ENCODE data around the gene SLC17A7. TPM values are rescaled to one million over a fixed set of nuclear protein-coding genes. Genes with fewer than 3 reads are reported as not detected.

The SLC17A7 gene
- total and polyA plus RNA-seq, 9 of the 15 experiments (the other 6 are each of a cell fraction or from before 2014, with no cell fraction given), result 1.1 to 15.7 (median 2.4) TPM

DNA sequence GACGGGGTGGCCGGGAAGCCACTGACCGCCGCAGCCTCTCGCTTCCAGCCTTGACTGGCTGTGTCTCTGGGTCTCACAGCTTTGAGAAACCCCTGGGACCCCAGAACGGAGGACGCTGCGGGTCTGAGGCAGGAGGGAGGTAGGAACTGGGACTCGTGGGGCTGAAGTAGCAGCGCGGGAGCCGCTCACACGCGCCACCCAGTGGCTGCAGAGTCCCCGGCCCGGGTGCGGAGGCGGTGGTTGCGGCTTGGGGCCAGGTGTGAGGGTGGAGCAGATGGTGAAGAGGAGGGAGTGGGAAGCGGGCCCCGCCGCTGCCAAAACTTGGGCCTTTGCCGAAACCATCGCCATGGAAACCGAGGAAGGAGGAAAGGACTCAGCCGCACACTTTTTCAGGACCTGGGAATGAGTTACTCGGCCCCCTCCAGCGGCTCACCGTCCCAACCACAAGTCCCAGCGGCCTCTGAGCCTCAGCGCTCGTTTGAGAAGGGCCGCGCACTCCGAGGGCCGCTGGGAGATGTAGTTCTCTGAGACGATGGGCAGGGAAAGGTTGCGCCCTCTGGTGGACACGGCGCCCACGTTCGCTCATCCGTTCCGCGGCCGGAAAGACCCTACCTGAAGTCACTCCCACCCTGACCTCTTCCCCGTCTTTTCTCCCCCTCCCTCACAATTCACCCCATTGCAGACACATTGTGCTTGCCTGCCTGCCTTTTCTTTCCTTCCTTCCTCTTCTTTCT lies 2.2 kb upstream of the SLC17A7 start (continued):
- TF ChIP-seq, protein P1, sequence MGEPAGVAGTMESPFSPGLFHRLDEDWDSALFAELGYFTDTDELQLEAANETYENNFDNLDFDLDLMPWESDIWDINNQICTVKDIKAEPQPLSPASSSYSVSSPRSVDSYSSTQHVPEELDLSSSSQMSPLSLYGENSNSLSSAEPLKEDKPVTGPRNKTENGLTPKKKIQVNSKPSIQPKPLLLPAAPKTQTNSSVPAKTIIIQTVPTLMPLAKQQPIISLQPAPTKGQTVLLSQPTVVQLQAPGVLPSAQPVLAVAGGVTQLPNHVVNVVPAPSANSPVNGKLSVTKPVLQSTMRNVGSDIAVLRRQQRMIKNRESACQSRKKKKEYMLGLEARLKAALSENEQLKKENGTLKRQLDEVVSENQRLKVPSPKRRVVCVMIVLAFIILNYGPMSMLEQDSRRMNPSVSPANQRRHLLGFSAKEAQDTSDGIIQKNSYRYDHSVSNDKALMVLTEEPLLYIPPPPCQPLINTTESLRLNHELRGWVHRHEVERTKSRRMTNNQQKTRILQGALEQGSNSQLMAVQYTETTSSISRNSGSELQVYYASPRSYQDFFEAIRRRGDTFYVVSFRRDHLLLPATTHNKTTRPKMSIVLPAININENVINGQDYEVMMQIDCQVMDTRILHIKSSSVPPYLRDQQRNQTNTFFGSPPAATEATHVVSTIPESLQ (CRISPR knock-in tag; IDR thresholded peaks at IDR 0.05), result peak; percentile 44; the same call in 1 of the 2 replicates
- peak; percentile 60; the same call in 1 of the 2 replicates for TF ChIP-seq DMBX1 (CRISPR knock-in tag; IDR thresholded peaks at IDR 0.05; ENCODE audit: borderline replicate concordance)
- TF ChIP-seq CTBP1 (IDR thresholded peaks at IDR 0.05; ENCODE audit: borderline replicate concordance), result peak; percentile 94
- TF ChIP-seq, protein P2, sequence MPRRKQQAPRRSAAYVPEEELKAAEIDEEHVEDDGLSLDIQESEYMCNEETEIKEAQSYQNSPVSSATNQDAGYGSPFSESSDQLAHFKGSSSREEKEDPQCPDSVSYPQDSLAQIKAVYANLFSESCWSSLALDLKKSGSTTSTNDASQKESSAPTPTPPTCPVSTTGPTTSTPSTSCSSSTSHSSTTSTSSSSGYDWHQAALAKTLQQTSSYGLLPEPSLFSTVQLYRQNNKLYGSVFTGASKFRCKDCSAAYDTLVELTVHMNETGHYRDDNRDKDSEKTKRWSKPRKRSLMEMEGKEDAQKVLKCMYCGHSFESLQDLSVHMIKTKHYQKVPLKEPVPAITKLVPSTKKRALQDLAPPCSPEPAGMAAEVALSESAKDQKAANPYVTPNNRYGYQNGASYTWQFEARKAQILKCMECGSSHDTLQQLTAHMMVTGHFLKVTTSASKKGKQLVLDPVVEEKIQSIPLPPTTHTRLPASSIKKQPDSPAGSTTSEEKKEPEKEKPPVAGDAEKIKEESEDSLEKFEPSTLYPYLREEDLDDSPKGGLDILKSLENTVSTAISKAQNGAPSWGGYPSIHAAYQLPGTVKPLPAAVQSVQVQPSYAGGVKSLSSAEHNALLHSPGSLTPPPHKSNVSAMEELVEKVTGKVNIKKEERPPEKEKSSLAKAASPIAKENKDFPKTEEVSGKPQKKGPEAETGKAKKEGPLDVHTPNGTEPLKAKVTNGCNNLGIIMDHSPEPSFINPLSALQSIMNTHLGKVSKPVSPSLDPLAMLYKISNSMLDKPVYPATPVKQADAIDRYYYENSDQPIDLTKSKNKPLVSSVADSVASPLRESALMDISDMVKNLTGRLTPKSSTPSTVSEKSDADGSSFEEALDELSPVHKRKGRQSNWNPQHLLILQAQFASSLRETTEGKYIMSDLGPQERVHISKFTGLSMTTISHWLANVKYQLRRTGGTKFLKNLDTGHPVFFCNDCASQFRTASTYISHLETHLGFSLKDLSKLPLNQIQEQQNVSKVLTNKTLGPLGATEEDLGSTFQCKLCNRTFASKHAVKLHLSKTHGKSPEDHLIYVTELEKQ (CRISPR knock-in tag; IDR thresholded peaks at IDR 0.05), result no peak
- TF ChIP-seq ZNF780A (CRISPR knock-in tag; IDR thresholded peaks at IDR 0.05), result no peak
- peak; percentile 69 for TF ChIP-seq RNF2 (IDR thresholded peaks at IDR 0.05)
- TF ChIP-seq LCOR (CRISPR knock-in tag; IDR thresholded peaks at IDR 0.05), result peak; percentile 60; the same call in 1 of the 2 replicates
- TF ChIP-seq SRSF7 (optimal IDR thresholded peaks at IDR 0.05; ENCODE audit: low read depth, low read length), result no peak
- TF ChIP-seq HES1 (IDR thresholded peaks at IDR 0.05; ENCODE audit: low read depth), result no peak
- TF ChIP-seq HNRNPK (IDR thresholded peaks at IDR 0.05; ENCODE audit: low read depth, low read length, poor library complexity, severe bottlenecking), result no peak
- TF ChIP-seq CBFB (CRISPR knock-in tag; IDR thresholded peaks at IDR 0.05), result peak; percentile 86; the same call in 1 of the 2 replicates
- TF ChIP-seq, protein P3, sequence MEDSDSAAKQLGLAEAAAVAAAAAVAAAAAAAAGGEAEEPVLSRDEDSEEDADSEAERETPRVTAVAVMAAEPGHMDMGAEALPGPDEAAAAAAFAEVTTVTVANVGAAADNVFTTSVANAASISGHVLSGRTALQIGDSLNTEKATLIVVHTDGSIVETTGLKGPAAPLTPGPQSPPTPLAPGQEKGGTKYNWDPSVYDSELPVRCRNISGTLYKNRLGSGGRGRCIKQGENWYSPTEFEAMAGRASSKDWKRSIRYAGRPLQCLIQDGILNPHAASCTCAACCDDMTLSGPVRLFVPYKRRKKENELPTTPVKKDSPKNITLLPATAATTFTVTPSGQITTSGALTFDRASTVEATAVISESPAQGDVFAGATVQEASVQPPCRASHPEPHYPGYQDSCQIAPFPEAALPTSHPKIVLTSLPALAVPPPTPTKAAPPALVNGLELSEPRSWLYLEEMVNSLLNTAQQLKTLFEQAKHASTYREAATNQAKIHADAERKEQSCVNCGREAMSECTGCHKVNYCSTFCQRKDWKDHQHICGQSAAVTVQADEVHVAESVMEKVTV (CRISPR knock-in tag; IDR thresholded peaks at IDR 0.05), result peak; percentile 46; the same call in 1 of the 2 replicates
- peak; percentile 71; the same call in 1 of the 2 replicates for TF ChIP-seq MTA3 (IDR thresholded peaks at IDR 0.05; ENCODE audit: borderline replicate concordance)
- TF ChIP-seq ZNF696 (CRISPR knock-in tag; conservative IDR thresholded peaks at IDR 0.05), result no peak
- no peak for TF ChIP-seq ATF2 (CRISPR knock-in tag; IDR thresholded peaks at IDR 0.05)
- 0 out of 2 replicates have a peak, but pooled peaks have one; percentile 53 for TF ChIP-seq SREBF2 (CRISPR knock-in tag; IDR thresholded peaks at IDR 0.05)
